GM12878 (cell line): ENCODE measurements around the gene HTR6. TPM values are rescaled to one million over a fixed set of nuclear protein-coding genes. Genes with fewer than 3 reads are reported as not detected.

Source experiments
- ATAC-seq: fragments of 200-7000 bp; cut with Tn5 transposase; 3 replicates; pipeline ENCODE4 v1.9.1; 2020; ENCODE audit warnings: mild to moderate bottlenecking, moderate library complexity
- BruUV-seq: library from RNA; stranded (reverse); fragments of 400-500 nt; replicated peaks from 2 replicates; lab custom pipeline; 2021; lab: Mats Ljungman, UMichigan
- CTCF ChIA-PET: fragments of 300-600 bp; sonication (Branson Sonifier 250); formaldehyde crosslinking; extraction: SDS; loops from one replicate; lab custom pipeline; 2021; ENCODE audit warnings: inconsistent platforms; lab: Yijun Ruan, JAX
- POLR2A ChIA-PET: fragments of 350-600 bp; formaldehyde crosslinking; extraction: SDS; loops from one replicate; lab custom pipeline; 2021; ENCODE audit warnings: inconsistent platforms; lab: Charles Lee
- RAD21 ChIA-PET: fragments of 300-600 bp; sonication (Branson Sonifier 250); formaldehyde crosslinking; loops from one replicate; lab custom pipeline; 2023; ENCODE audit warnings: antibody characterized with exemption; ENCODE audit not compliant: unreplicated experiment; lab: Charles Lee
- SMC1A ChIA-PET: fragments of 300-600 bp; sonication (Branson Sonifier 250); formaldehyde crosslinking; loops from one replicate; lab custom pipeline; 2023; ENCODE audit not compliant: unreplicated experiment, uncharacterized antibody; lab: Charles Lee
- DNase-seq: peaks from one replicate; pipeline ENCODE4 v3.0.0-alpha.2; 2011; ENCODE audit warnings: low read depth, low spot score
- FAIRE-seq: peaks from 3 replicates; lab custom pipeline; 2011; peaks lifted over from hg19 to GRCh38; lab: Jason Lieb, UNC
- H2AFZ ChIP-seq: 2 replicates; pipeline ENCODE4 v1.6.0; 2011; ENCODE audit warnings: low read depth, low read length, control low read depth; ENCODE audit not compliant: control insufficient read depth
- H3K27ac ChIP-seq: 2 replicates; pipeline ENCODE4 v1.5.1; 2011; ENCODE audit warnings: control low read depth; ENCODE audit not compliant: control insufficient read depth, insufficient read depth
- H3K27me3 ChIP-seq, 2 experiments: replicated peaks in 1 of 2; 2 replicates each; pipeline versions ENCODE4 v1.6.0 to v1.6.1; 2011; ENCODE audit warnings: low read length in 1 of 2; ENCODE audit not compliant: control insufficient read depth in 2 of 2, insufficient read depth in 2 of 2
- H3K36me3 ChIP-seq, 2 experiments: 2 replicates each; pipeline ENCODE4 v1.5.1; 2011; ENCODE audit warnings: low read length in 1 of 2; ENCODE audit not compliant: control insufficient read depth in 2 of 2, insufficient read depth in 2 of 2
- H3K4me1 ChIP-seq: 2 replicates; pipeline ENCODE4 v1.6.1; 2011; ENCODE audit warnings: mild to moderate bottlenecking, low read length, moderate library complexity, mixed read lengths; ENCODE audit not compliant: control insufficient read depth, insufficient read depth
- H3K4me2 ChIP-seq: 2 replicates; pipeline ENCODE4 v1.6.0; 2011; ENCODE audit warnings: control low read depth; ENCODE audit not compliant: control insufficient read depth, insufficient read depth
- H3K4me3 ChIP-seq: fragments of 200-600 bp; sonication (generic); 2 replicates; pipeline ENCODE4 v1.5.1; 2016
- H3K79me2 ChIP-seq: 2 replicates; pipeline ENCODE4 v1.6.0; 2011; ENCODE audit warnings: low read length; ENCODE audit not compliant: control insufficient read depth, insufficient read depth
- H3K9ac ChIP-seq: 2 replicates; pipeline ENCODE4 v1.8.0; 2011; ENCODE audit warnings: low read length, control low read depth, mixed read lengths; ENCODE audit not compliant: control insufficient read depth, insufficient read depth
- H3K9me3 ChIP-seq: replicated peaks from 3 replicates; pipeline ENCODE4 v1.5.1; 2011; ENCODE audit warnings: mild to moderate bottlenecking, low read length; ENCODE audit not compliant: control insufficient read depth, insufficient read depth
- H4K20me1 ChIP-seq: 2 replicates; pipeline ENCODE4 v1.6.0; 2011; ENCODE audit not compliant: control insufficient read depth, insufficient read depth
- CHD2 ChIP-seq: IDR thresholded peaks from 2 replicates; pipeline ENCODE4 v1.6.1; 2011; ENCODE audit warnings: low read depth, low read length, improper control_type of control experiment, borderline replicate concordance
- EP300 ChIP-seq, 2 experiments: fragments of 150-350 bp in 1 of 2; IDR thresholded peaks; 2 replicates each; pipeline ENCODE4 v1.6.1; 2011 to 2012; ENCODE audit warnings: low read depth in 2 of 2, low read length in 2 of 2, borderline replicate concordance in 1 of 2, improper control_type of control experiment in 1 of 2, inconsistent platforms in 1 of 2; ENCODE audit not compliant: control insufficient read depth in 1 of 2
- MEF2B ChIP-seq: fragments of 450-650 bp; IDR thresholded peaks from 2 replicates; pipeline ENCODE4 v1.6.1; 2018; ENCODE audit warnings: mild to moderate bottlenecking, moderate library complexity; ENCODE audit not compliant: partially characterized antibody, poor library complexity, severe bottlenecking
- MYC ChIP-seq: IDR thresholded peaks from 2 replicates; pipeline ENCODE4 v1.6.1; 2011; ENCODE audit warnings: mild to moderate bottlenecking, low read length, moderate library complexity, inconsistent platforms; ENCODE audit not compliant: insufficient read depth, insufficient replicate concordance, insufficient read length, severe bottlenecking
- YBX1 ChIP-seq: fragments of 450-650 bp; IDR thresholded peaks from 2 replicates; pipeline ENCODE4 v1.6.1; 2016; ENCODE audit warnings: antibody characterized with exemption
- ZNF24 ChIP-seq: fragments of 450-650 bp; IDR thresholded peaks from 2 replicates; pipeline ENCODE4 v1.6.1; 2017; ENCODE audit warnings: antibody characterized with exemption, mild to moderate bottlenecking
- WGBS: methylation state at CpG from one replicate; pipeline ENCODE4 v1.1.6; 2016; ENCODE audit warnings: low lambda C conversion rate; ENCODE audit not compliant: insufficient replicate concordance, insufficient coverage; ENCODE audit errors: missing lambda C conversion rate; 5-methylcytosine and 5-hydroxymethylcytosine counted together
- in situ Hi-C: fragments of 300-500 bp; cut with MboI; formaldehyde crosslinking; loops from 9 replicates; pipeline ENCODE4 v1.14.3; 2018; ENCODE audit warnings: mixed read lengths
- intact Hi-C: fragments of 100-400 bp; cut with micrococcal nuclease; formaldehyde crosslinking; loops from one replicate; pipeline ENCODE4 v1.14.2; 2022; ENCODE audit not compliant: unreplicated experiment
- polyA plus RNA-seq, 11 experiments: library from polyadenylated mRNA; depleted of rRNA in 4 of 11; unstranded in 6 of 11; stranded (reverse) in 5 of 11; fragments of >200 nt; fragmentation: Nextera tagmentation in 4 of 11; fragmentation: Illumina TruSeq in 1 of 11; extraction: Ambion mirVana in 4 of 11; extraction: Trizol in 1 of 11; gene quantifications; 1 replicate in 1 of 11; 2 replicates in 10 of 11; pipeline versions ENCODE4 v1.2.1 to v1.2.3, GENCODE V29; 2011 to 2016; ENCODE audit warnings: inconsistent platforms in 2 of 11, missing spikeins in 2 of 11, low read depth in 1 of 11
- total RNA-seq, 4 experiments: library from RNA; depleted of rRNA in 3 of 4; stranded (reverse); fragments of >200 nt in 3 of 4; fragmentation: Illumina TruSeq in 1 of 4; extraction: Trizol in 1 of 4; gene quantifications; 2 replicates each; pipeline versions ENCODE4 v1.2.1 to v1.2.3, GENCODE V29; 2013 to 2021
- TF ChIP-seq, protein P1 (sequence below): fragments of 450-650 bp; IDR thresholded peaks from 2 replicates; pipeline ENCODE4 v1.6.1; 2017; ENCODE audit warnings: mild to moderate bottlenecking, moderate library complexity
- TF ChIP-seq, protein P2 (sequence below): fragments of 450-650 bp; formaldehyde crosslinking; IDR thresholded peaks from 2 replicates; pipeline ENCODE4 v1.5.0; 2022; ENCODE audit warnings: mild to moderate bottlenecking, missing genetic modification characterization

The HTR6 gene
- total and polyA plus RNA-seq, 10 of the 15 experiments (the other 5 are each of a cell fraction or from before 2014, with no cell fraction given): 0.03 to 5.3 (median 1.7) TPM; not detected in 2

DNA sequence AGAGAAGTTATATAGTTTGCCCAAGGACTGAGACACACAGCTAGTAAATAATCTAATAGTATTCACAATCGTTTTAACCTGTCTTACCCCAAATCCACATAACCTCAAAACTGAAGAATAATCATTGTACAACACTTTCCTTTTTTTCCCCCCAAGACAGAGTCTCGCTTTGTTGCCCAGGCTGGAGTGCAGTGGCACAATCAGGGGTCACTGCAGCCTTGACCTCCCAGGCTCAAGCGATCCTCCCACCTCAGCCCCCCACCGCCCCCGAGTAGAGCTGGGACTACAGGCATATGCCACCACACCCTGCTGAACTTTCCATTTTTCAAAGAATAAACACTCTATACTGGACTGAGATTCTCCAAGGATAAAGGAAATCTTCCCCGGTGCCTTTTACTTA, 49.2 kb upstream of the HTR6 start (continued):
- TF ChIP-seq MYC: no peak
- TF ChIP-seq, protein P1, sequence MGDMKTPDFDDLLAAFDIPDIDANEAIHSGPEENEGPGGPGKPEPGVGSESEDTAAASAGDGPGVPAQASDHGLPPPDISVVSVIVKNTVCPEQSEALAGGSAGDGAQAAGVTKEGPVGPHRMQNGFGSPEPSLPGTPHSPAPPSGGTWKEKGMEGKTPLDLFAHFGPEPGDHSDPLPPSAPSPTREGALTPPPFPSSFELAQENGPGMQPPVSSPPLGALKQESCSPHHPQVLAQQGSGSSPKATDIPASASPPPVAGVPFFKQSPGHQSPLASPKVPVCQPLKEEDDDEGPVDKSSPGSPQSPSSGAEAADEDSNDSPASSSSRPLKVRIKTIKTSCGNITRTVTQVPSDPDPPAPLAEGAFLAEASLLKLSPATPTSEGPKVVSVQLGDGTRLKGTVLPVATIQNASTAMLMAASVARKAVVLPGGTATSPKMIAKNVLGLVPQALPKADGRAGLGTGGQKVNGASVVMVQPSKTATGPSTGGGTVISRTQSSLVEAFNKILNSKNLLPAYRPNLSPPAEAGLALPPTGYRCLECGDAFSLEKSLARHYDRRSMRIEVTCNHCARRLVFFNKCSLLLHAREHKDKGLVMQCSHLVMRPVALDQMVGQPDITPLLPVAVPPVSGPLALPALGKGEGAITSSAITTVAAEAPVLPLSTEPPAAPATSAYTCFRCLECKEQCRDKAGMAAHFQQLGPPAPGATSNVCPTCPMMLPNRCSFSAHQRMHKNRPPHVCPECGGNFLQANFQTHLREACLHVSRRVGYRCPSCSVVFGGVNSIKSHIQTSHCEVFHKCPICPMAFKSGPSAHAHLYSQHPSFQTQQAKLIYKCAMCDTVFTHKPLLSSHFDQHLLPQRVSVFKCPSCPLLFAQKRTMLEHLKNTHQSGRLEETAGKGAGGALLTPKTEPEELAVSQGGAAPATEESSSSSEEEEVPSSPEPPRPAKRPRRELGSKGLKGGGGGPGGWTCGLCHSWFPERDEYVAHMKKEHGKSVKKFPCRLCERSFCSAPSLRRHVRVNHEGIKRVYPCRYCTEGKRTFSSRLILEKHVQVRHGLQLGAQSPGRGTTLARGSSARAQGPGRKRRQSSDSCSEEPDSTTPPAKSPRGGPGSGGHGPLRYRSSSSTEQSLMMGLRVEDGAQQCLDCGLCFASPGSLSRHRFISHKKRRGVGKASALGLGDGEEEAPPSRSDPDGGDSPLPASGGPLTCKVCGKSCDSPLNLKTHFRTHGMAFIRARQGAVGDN: no peak

DNA sequence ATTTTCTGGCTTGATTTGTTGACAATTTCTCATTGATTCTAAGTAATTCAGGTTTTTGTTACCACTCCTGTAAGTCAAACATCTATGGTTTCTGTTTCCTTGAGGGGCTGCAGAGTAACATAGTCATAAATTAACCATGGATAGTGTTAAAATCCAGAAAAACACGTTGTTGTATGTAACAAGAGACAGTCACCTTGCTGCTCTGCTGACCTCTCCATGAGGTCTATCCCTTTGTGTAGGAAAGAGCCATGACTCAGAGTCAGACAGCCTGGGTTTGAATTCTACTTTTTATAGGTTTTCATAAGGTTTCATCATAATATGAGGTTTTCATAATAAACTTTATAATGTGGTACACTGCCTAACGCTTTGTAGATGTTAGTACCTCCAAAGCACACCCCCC, 48.2 kb upstream of the HTR6 start:
- intact Hi-C loops (no loop called here), in situ Hi-C loops (no loop called here)
- Histone ChIP-seq H3K4me2 (no peak overlapping the region), H2AFZ (no peak overlapping the region), H3K36me3 (peaks cover 1 to 4% of the 10 kb centered on the region in 2 experiments), H3K27me3 (no peaks in the 10 kb centered on the region), H3K9ac (no peak overlapping the region), H3K79me2 (peaks cover 4% of the 10 kb centered on the region), H3K27ac (no peak overlapping the region), H3K4me3 (no peak overlapping the region), H4K20me1 (no peaks in the 10 kb centered on the region), H3K9me3 (no peaks in the 10 kb centered on the region), H3K4me1 (no peaks in the 10 kb centered on the region)
- SMC1A ChIA-PET: interaction anchor here (1.1 to 1.2 kb wide), 2 partner anchors 9 to 237 kb away, joined by 3 read pairs; no protein-coding TSS in a partner anchor
- RAD21 ChIA-PET: interaction anchor here (1.6 kb wide), 1 partner anchor 19 kb away, joined by 4 read pairs; no protein-coding TSS in a partner anchor
- CTCF ChIA-PET: interaction anchor here (0.9 to 1.8 kb wide), 3 partner anchors 11 to 44 kb away, joined by 3 to 4 read pairs (median 3); no protein-coding TSS in a partner anchor
- ATAC-seq (no peak), DNase-seq (no peak), FAIRE-seq (no peak)
- POLR2A ChIA-PET: no interaction called here
- 67% methylated on average over 2 of the region's 2 CpGs for WGBS
- no TSS peak for BruUV-seq
- TF ChIP-seq EP300 (IDR thresholded peaks at IDR 0.05; ENCODE audit: borderline replicate concordance in 1 of 2, control insufficient read depth in 1 of 2, low read depth in 2 of 2, low read length in 2 of 2) (no peak), MEF2B (no peak), ZNF24 (no peak), YBX1 (no peak), CHD2 (no peak)
- TF ChIP-seq, protein P2, sequence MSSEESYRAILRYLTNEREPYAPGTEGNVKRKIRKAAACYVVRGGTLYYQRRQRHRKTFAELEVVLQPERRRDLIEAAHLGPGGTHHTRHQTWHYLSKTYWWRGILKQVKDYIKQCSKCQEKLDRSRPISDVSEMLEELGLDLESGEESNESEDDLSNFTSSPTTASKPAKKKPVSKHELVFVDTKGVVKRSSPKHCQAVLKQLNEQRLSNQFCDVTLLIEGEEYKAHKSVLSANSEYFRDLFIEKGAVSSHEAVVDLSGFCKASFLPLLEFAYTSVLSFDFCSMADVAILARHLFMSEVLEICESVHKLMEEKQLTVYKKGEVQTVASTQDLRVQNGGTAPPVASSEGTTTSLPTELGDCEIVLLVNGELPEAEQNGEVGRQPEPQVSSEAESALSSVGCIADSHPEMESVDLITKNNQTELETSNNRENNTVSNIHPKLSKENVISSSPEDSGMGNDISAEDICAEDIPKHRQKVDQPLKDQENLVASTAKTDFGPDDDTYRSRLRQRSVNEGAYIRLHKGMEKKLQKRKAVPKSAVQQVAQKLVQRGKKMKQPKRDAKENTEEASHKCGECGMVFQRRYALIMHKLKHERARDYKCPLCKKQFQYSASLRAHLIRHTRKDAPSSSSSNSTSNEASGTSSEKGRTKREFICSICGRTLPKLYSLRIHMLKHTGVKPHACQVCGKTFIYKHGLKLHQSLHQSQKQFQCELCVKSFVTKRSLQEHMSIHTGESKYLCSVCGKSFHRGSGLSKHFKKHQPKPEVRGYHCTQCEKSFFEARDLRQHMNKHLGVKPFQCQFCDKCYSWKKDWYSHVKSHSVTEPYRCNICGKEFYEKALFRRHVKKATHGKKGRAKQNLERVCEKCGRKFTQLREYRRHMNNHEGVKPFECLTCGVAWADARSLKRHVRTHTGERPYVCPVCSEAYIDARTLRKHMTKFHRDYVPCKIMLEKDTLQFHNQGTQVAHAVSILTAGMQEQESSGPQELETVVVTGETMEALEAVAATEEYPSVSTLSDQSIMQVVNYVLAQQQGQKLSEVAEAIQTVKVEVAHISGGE: no peak
